Measurements from ENCODE around the gene MAML3.

The MAML3 gene

DNA sequence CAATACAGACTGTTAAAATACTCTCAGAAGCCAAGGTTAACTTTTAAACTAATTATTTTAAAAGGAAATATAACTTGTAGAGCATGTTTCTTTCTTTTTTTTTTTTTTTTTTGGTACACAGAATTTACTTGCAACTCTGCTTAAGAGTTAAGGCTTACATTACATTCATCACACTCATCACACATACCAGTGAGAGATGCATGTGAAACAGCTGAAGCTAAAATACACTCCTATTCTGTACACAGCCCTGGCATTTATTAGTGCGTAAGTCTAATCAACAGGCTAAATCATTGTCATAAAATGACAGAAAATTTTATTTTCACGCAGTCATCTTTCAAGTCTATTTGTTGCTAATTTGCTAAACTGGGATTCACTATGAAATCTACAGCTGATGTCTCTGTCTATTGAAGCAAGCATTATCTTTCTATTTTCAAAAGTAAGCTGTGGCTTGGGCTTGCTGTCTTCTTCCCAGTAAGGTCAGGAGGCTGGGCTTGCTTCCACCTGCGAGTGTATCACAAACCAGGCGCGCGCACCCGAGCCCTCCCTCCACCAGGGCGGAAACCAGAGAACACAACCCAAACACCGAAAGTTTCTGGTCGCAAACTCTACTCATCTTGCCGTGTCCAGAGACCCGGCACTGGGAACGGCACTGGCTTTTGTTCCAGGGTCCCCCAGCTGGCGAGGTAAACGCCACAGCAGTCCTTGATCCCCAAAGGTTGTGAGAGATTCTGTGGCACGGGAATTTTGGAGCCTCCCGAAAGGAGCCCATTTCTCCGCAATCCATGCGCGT, 3.9 kb downstream of the MAML3 start:
- H3K9me3 Mint-ChIP-seq, result no peaks in the 10 kb centered on the region
- H3K36me3 Mint-ChIP-seq (ENCODE audit: low read depth), result no peaks in the 10 kb centered on the region
- peak; percentile 71 for DNase-seq
- H3K27ac Mint-ChIP-seq, result peak overlapping the region; percentile 99
- H3K4me3 Mint-ChIP-seq, result peak overlapping the region; percentile 100
- TF ChIP-seq, protein P1, sequence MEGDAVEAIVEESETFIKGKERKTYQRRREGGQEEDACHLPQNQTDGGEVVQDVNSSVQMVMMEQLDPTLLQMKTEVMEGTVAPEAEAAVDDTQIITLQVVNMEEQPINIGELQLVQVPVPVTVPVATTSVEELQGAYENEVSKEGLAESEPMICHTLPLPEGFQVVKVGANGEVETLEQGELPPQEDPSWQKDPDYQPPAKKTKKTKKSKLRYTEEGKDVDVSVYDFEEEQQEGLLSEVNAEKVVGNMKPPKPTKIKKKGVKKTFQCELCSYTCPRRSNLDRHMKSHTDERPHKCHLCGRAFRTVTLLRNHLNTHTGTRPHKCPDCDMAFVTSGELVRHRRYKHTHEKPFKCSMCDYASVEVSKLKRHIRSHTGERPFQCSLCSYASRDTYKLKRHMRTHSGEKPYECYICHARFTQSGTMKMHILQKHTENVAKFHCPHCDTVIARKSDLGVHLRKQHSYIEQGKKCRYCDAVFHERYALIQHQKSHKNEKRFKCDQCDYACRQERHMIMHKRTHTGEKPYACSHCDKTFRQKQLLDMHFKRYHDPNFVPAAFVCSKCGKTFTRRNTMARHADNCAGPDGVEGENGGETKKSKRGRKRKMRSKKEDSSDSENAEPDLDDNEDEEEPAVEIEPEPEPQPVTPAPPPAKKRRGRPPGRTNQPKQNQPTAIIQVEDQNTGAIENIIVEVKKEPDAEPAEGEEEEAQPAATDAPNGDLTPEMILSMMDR (IDR thresholded peaks at IDR 0.05), result no peak
- peaks cover 3% of the 10 kb centered on the region for H3K27me3 Mint-ChIP-seq (ENCODE audit: low read depth, poor library complexity)
- H3K4me1 Mint-ChIP-seq, result peaks cover 53% of the 10 kb centered on the region

DNA sequence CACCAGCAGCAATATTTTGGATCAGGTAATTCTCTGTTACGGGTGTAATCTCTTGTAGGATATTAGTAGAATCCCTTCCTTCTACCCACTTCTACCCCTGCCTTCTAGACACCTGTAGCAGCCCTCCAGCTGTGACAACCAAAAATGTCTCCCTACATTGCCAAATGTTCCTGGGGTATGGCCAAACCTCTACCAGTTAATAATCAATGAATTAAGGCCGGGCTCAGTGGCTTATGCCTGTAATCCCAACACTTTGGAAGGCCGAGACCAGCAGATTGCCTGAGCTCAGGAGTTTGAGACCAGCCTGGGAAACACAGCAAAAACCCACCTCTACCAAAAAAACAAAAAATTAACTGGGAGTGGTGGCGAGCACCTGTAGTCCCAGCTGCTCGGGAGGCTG, 9.9 kb downstream of the MAML3 start:
- TF ChIP-seq, protein P1 (IDR thresholded peaks at IDR 0.05), result no peak
- Mint-ChIP-seq H3K27me3 (ENCODE audit: low read depth, poor library complexity) (no peaks in the 10 kb centered on the region), H3K9me3 (no peaks in the 10 kb centered on the region)

DNA sequence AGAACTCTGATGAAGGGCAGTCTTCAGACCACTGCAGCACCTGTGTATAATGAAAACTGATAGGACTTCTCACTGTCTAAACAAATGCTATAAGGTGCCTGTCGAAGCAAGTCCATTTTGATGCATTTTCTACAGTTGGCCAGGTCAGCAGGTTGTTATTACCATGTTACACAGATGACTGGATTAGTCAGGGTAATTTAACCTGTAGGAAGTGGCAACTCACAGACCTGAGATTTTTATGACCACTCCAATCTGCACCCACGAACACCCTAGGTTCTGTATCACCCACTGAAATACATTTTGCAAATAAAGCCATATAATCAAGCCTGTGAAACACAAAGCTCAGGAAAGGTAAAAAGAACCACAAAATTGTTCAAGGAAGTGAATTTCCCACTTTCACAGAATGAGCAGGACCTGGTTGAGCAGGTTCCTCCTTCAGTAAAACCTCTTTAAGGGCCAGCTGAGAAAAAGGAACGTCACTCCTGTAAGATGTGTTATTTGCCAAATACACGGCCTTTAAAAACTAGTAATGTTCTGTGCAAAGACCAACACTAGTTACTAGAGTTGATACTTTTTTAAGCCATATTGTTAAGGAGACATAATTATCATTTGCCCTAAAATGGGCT, 12.7 kb downstream of the MAML3 start:
- H3K27ac Mint-ChIP-seq, result peak overlapping the region; percentile 52
- H3K9me3 Mint-ChIP-seq, result peaks cover 5% of the 10 kb centered on the region
- H3K27me3 Mint-ChIP-seq (ENCODE audit: low read depth, poor library complexity), result no peaks in the 10 kb centered on the region
- peaks cover 16% of the 10 kb centered on the region for H3K36me3 Mint-ChIP-seq (ENCODE audit: low read depth)
- H3K4me3 Mint-ChIP-seq, result no peak overlapping the region
- TF ChIP-seq, protein P1 (IDR thresholded peaks at IDR 0.05), result no peak
- no peak for DNase-seq
- peaks cover 85% of the 10 kb centered on the region for H3K4me1 Mint-ChIP-seq

More for the DNA sequence above, 9.9 kb downstream of the MAML3 start:
- no peak overlapping the region for H3K27ac Mint-ChIP-seq
- no peak for DNase-seq
- H3K36me3 Mint-ChIP-seq (ENCODE audit: low read depth), result peaks cover 5% of the 10 kb centered on the region
- peaks cover 84% of the 10 kb centered on the region for H3K4me1 Mint-ChIP-seq
- H3K4me3 Mint-ChIP-seq, result no peak overlapping the region

DNA sequence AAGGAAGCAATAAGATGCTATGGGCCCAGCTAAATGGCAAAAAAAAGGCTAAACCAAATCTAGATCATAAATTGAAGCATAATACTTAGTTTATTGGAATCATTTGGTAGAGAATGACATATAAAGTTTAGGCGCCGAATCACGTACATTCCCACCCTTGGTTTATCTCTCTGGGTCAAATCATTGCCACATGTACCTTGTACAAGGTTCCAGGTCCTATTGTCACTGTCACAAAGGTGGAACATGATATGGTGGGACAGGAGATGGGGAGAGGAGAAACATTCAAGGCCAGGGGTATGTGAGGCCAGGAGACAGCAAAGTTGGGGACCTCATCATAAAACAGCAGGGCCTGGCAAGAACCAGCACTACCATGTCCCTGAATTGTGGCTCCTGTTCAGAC, 13.4 kb downstream of the MAML3 start:
- Mint-ChIP-seq H3K36me3 (ENCODE audit: low read depth) (peaks cover 18% of the 10 kb centered on the region), H3K27me3 (ENCODE audit: low read depth, poor library complexity) (no peaks in the 10 kb centered on the region), H3K9me3 (peaks cover 5% of the 10 kb centered on the region), H3K4me3 (no peak overlapping the region), H3K27ac (peak overlapping the region; percentile 82), H3K4me1 (peaks cover 88% of the 10 kb centered on the region)
- DNase-seq, result no peak
- TF ChIP-seq, protein P1 (IDR thresholded peaks at IDR 0.05), result no peak

DNA sequence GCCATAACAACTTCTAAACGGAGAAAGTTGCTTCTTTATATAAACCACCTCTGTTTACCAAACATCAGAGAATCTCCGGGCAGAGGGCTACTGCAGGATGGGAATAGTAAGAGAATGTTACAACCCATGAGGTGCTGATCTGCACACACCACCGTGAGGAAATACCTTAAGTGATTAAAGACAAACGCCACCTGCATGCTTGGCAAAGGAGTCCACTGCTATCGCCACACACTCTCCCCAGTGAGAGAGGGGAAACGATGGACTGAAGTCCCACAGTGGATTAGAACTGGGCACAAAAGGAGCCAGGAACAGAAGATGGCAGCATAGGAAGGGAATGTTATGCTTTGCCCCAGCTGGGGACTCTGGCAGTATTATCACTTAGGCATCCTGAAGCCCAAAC, 15.6 kb downstream of the MAML3 start:
- Mint-ChIP-seq H3K4me1 (peaks cover 90% of the 10 kb centered on the region), H3K9me3 (peaks cover 5% of the 10 kb centered on the region), H3K4me3 (no peak overlapping the region), H3K36me3 (ENCODE audit: low read depth) (peaks cover 13% of the 10 kb centered on the region), H3K27me3 (ENCODE audit: low read depth, poor library complexity) (no peaks in the 10 kb centered on the region), H3K27ac (peak overlapping the region; percentile 81)
- TF ChIP-seq, protein P1 (IDR thresholded peaks at IDR 0.05), result no peak
- DNase-seq, result no peak
